Ecto neural progenitor cell (in vitro differentiated cells): ENCODE measurements around the gene MFSD6L.

Experiments used
- DNase-seq: peaks from one replicate; pipeline ENCODE4 v3.0.0-alpha.2; 2018; ENCODE audit warnings: low spot score

The MFSD6L gene

GRCh38 chr17:8825802-8826201 is 26.6 kb upstream of the MFSD6L start:
- DNase-seq = peak; percentile 29

DNA sequence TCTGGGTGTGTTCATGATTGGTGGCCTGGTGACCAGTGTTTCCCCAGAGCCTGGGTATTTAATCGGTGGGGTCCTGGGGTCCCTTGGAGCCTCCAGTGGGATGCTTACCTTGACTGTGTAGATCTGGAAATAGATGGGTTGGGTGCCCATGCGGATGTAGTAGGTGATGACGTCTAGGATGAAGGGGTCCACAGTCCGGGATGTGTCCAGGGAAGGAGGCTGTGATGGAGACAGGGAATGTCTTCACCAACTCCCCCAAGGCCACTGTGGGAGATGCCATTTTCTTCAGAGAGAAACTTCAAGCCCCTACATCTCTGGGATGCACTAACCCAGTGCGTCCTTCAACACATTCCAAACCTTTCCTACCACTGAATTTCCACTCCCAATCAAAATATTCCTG is 24.1 kb upstream of the MFSD6L start:
- DNase-seq = peak; percentile 18

GRCh38 chr17:8822401-8823035 is 23.4 kb upstream of the MFSD6L start:
- DNase-seq = peak; percentile 33

GRCh38 chr17:8821446-8822105 is 22.4 kb upstream of the MFSD6L start:
- peak; percentile 44 for DNase-seq

GRCh38 chr17:8820311-8821010 is 21.3 kb upstream of the MFSD6L start:
- DNase-seq = peak; percentile 27

GRCh38 chr17:8818654-8819330 is 19.6 kb upstream of the MFSD6L start:
- peak; percentile 40 for DNase-seq

GRCh38 chr17:8818047-8818446 is 18.9 kb upstream of the MFSD6L start:
- DNase-seq = peak; percentile 36

DNA sequence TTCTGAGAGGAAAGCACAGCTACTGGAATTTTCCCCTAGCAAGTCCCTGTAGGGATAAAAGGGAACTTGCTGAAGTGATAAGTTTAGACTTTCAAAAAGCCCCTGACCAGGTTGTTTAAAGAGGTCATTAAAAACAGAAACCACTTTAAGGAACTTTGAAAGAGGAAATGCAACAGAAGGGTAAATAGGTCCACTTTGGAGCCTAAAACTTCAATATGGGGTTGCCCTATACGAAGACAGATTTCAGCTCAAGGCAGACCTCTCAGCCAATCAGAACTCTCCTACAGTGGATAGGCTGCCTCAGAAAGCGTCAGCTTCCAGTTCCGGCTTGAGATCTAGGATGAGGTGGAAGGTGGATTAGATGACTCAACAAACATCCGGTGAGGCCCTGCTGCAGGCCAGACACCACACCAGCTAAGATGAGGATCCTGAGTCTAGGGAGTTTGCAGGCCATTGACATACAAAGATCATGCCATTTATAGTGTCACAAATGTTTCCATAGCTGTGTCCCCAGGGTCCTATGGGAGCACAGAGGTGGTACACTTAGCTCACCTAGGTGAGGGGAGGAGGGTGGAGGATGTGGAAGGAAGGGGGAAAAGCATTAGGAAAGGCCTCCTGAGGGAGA is 7.9 kb upstream of the MFSD6L start:
- DNase-seq = peak; percentile 32

- DNase-seq = peak; percentile 32
Measured at GRCh38 chr17:8806253-8806925, 7.2 kb upstream of the MFSD6L start.

GRCh38 chr17:8805396-8805795 is 6.2 kb upstream of the MFSD6L start:
- DNase-seq = peak; percentile 31

- DNase-seq = peak; percentile 49
Measured at GRCh38 chr17:8803531-8804420, 4.6 kb upstream of the MFSD6L start.

- DNase-seq = peak; percentile 37
Measured at GRCh38 chr17:8801135-8801840, 2.1 kb upstream of the MFSD6L start.

DNA sequence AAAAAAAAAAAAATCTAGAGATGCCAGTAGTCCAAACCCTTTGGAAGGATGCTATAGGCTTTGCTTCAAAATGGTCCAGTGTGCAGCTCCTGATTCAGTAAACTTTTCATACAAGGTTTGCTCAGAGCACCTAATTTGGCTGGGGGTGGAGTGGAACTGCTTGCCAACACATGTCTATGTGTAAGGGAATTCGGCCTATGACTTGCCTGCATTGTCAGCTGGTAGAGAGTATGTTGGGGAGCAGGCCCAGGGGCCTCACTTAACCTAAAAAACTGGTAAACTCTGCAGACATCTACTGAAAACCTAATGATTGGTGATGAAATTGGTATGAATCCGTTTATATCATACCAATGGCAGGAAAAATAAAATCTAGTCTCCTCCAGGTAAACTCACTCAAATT is 1.5 kb upstream of the MFSD6L start:
- peak; percentile 22 for DNase-seq

- DNase-seq = peak; percentile 46
Measured at GRCh38 chr17:8799570-8800212, 526 bp upstream of the MFSD6L start.

DNA sequence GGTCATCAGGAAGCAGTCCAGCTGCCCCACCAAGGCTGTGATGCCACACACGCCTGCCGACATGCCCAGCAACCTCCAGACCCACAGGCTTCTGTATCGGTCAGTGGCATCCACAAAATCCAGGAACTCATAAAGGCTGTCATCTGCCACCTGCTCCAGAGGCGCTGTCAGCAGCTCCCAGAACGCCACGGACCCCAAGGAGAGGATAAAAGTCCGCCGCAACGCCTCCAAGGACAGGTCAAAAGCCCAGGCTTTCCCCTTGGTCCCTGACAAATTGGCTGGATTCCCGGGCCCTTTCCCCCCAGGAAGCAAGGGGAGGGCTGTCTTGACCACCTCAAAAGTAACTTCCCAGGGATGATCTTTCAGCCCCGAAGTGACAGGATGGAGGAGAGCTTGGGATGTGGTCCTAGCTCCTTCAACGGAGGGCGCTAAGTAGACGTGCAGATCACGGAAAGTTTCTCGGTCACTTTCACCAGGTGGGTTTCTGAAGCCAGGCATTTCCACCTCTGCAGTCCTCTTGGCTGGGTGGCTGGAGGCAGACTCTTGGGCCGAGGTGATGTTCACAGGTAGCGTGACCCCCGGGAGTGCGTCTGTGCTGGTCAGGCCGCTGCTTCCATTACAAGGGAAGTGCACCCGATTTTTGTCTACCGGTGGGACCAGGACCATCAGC is 854 bp downstream of the MFSD6L start:
- no peak for DNase-seq

DNA sequence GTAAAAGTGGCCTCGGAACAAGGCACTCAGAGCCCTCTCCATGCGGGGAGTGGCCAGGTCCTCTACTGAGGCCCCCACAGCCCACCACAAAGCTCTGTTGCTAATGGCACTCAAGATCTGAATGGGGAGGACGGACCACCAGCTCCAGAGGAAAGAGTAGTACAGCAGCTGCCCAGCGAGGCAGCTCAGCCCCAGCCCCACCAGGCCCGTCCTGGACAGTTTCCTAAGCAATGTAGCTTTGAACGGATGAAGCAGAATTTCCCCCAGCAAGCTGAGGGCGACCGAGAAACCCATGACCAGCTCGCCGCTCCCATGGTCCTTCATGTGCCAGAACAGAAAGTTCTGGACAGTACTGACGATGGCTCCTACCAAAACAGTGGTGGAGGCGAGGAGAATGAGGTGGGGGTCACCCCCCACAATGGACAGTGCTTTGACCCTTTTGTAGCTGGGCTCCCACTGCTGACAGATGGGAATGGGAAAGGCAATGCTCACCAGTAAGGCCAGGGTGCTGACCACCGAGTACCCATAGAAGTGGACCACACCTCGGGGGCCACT is 1.5 kb downstream of the MFSD6L start:
- DNase-seq = peak; percentile 44

GRCh38 chr17:8794636-8795035 is 4.5 kb downstream of the MFSD6L start:
- DNase-seq = no peak

GRCh38 chr17:8793649-8794048 is 5.5 kb downstream of the MFSD6L start:
- no peak for DNase-seq

DNA sequence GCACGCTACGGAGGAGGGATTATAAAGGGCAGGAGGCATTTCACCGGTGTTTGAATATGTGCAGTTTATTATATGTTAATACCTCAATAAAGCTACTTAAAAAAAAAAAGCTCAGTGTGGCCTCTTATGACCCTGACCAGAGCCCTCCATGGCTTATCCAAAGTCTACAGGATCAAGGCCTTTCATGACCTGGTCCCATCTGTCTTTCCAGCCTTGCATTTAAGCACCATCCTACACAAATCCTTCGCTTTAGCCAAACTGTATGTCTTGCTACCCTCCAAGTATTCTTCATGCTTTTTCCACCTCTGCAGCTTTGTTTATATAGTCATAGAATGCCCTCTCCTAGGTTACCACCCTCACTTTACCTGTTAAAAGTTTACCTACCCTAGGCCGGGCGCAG is 6.5 kb downstream of the MFSD6L start:
- DNase-seq = no peak
